ENCODE results near the gene TUBA4A. TPM values are rescaled to one million over a fixed set of nuclear protein-coding genes. Genes with fewer than 3 reads are reported as not detected.

TUBA4A gene
- total RNA-seq, 4 donors from 2014 or later = 49.5 to 137 (median 129) TPM

DNA sequence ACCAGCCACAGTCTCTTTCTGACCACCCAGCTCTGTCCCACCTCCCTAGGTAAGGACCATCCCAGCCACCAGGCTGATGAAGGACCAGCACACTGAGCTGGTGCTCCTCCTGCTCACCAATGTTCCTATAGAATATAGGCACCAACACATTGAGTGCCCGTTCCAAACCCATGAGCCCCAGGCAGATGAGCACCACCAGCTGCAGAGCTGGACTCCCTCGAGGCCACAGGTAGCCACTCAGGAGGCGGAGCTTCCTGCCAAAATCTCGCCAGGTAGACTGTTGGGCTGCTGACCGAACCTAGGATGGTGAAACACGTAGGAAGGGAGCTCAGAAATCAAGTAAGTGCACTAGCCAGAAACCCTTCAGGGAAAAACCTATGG is 37.2 kb downstream of the TUBA4A start:
- no peaks in the 10 kb centered on the region for H3K9me3 ChIP-seq

DNA sequence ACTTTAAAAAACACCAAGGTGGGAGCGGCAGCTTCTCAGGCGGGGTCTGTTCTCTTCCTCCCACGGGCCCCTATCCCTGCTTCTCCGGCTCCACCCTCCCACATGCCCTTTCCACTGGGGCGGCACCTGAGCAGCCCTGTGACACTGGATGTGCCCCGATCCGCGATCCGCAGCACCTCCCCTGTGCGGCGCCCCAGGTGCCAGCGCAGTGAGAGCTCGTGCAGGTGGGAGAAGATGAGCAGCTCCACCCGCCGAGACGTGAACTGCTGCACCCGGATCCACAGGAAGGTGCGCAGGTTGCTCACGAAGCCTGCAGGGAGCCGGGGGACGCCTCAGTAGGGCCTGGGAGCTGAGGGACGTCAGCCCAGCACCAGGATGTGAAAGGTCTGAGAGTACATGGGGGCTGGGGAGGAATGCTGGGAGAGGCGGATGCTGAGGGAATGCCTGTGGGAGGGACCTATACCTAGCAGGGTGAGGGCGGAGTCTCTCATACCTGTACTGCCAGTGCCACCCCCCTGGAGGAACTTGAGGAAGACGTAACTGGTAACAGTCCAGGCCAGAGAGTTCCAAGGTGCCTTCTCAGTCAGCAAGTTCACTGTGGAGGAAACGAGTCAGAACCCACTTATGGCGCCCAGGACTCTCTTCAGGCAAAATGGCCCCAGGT is 37.7 kb downstream of the TUBA4A start:
- no peaks in the 10 kb centered on the region for H3K27me3 ChIP-seq
- no peak overlapping the region for H3K27ac ChIP-seq
- no peak overlapping the region for H3K4me3 ChIP-seq
- peaks cover 0 to 25% (median 0%) of the 10 kb centered on the region in 3 donors for H3K36me3 ChIP-seq
- TF ChIP-seq, protein P1, sequence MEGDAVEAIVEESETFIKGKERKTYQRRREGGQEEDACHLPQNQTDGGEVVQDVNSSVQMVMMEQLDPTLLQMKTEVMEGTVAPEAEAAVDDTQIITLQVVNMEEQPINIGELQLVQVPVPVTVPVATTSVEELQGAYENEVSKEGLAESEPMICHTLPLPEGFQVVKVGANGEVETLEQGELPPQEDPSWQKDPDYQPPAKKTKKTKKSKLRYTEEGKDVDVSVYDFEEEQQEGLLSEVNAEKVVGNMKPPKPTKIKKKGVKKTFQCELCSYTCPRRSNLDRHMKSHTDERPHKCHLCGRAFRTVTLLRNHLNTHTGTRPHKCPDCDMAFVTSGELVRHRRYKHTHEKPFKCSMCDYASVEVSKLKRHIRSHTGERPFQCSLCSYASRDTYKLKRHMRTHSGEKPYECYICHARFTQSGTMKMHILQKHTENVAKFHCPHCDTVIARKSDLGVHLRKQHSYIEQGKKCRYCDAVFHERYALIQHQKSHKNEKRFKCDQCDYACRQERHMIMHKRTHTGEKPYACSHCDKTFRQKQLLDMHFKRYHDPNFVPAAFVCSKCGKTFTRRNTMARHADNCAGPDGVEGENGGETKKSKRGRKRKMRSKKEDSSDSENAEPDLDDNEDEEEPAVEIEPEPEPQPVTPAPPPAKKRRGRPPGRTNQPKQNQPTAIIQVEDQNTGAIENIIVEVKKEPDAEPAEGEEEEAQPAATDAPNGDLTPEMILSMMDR (IDR thresholded peaks at IDR 0.05) = no peak
- no peak for TF ChIP-seq POLR2A (IDR thresholded peaks at IDR 0.05)
- H3K4me1 ChIP-seq = peaks cover 4 to 32% (median 10%) of the 10 kb centered on the region in 4 donors
- H3K9me3 ChIP-seq = no peaks in the 10 kb centered on the region
- no peak for DNase-seq

More for the DNA sequence above, 37.2 kb downstream of the TUBA4A start:
- DNase-seq = no peak
- peaks cover 0 to 32% (median 10%) of the 10 kb centered on the region in 4 donors for H3K4me1 ChIP-seq
- no peaks in the 10 kb centered on the region for H3K27me3 ChIP-seq
- no peak overlapping the region for H3K4me3 ChIP-seq
- no peak overlapping the region for H3K27ac ChIP-seq
- TF ChIP-seq POLR2A (IDR thresholded peaks at IDR 0.05) = no peak
- TF ChIP-seq, protein P1 (IDR thresholded peaks at IDR 0.05) = no peak
- H3K36me3 ChIP-seq = peaks cover 0 to 31% (median 0%) of the 10 kb centered on the region in 3 donors

DNA sequence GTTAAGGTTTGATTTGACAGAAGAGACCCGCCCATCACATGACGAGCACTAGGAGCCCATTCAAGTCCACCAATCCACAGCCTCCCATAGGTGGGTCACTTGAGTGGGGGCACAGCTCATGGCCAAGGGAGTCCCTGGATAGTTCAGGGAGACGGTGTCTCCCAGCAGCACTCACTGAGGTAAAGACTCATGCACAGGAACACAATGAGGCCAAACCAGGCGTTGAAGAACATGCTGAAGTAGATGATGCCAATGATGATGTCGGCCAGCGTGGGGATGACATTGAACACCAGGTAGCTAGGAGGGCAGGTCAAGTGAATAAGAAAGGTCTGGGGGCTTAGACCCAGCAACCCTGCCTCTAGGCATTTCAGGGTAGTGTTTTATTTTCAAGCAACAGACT is 38.9 kb downstream of the TUBA4A start:
- TF ChIP-seq, protein P1 (IDR thresholded peaks at IDR 0.05) = no peak
- TF ChIP-seq POLR2A (IDR thresholded peaks at IDR 0.05) = no peak
- Histone ChIP-seq H3K4me1 (peaks cover 5 to 27% (median 10%) of the 10 kb centered on the region in 4 donors), H3K36me3 (peaks cover 0 to 19% (median 0%) of the 10 kb centered on the region in 3 donors), H3K4me3 (no peak overlapping the region), H3K9me3 (no peaks in the 10 kb centered on the region), H3K27ac (no peak overlapping the region), H3K27me3 (no peaks in the 10 kb centered on the region)
- DNase-seq = no peak

DNA sequence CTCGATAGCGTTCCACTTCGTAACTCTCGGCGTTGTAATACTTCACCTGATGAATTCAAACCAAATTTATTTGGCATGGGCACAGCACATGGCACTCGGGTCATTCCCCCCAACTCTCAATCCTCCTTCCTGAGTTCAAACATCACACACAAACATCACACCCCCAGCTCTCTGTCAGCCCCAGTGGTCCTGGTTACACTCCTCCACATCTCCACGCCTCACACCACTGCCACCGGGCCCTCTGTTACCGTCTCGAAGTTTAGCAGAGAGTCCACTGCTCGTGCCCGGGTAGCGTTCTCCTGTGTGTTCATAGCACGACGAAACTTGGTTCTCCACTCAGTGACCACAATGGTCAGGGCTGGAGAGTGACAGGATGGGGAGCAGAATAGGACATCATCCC is 39.6 kb downstream of the TUBA4A start:
- Histone ChIP-seq H3K27me3 (no peaks in the 10 kb centered on the region), H3K4me3 (no peak overlapping the region), H3K4me1 (peaks cover 5 to 20% (median 9%) of the 10 kb centered on the region in 4 donors), H3K9me3 (no peaks in the 10 kb centered on the region), H3K36me3 (peaks cover 0 to 22% (median 0%) of the 10 kb centered on the region in 3 donors), H3K27ac (no peak overlapping the region)
- TF ChIP-seq, protein P1 (IDR thresholded peaks at IDR 0.05) = no peak
- no peak for TF ChIP-seq POLR2A (IDR thresholded peaks at IDR 0.05)
- peak in 1 of 3 donors; percentile 17 for DNase-seq

DNA sequence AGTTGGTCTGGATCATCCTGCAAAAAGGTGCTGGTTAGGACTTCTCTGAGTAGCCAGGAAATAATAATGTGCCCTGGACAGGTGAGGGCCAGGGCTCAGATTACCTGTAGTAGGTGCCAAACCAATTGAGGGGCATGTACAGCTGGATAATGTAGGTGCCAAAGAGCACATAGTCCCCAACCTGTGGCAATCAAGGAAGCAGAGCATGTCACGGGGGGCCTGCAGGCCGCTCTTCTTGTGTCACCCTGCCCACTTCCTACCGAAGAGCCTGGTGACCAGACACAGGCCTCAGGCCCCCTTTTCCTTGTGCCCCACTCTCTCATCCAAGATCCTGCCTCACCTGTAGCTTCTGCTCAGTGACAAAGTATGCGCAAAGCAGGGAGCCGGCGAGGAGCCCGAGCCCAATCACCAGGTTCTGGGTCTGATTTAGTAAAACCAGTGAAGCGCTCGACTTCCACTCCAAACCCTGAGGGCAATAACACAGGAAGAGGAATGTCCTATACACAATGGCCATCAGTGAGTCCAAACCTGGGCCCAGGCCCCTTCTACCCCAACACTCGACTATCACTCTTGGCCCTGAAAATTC is 40.1 kb downstream of the TUBA4A start:
- Histone ChIP-seq H3K27me3 (no peaks in the 10 kb centered on the region), H3K27ac (no peak overlapping the region), H3K36me3 (peaks cover 0 to 26% (median 0%) of the 10 kb centered on the region in 3 donors), H3K9me3 (no peaks in the 10 kb centered on the region), H3K4me1 (peaks cover 5 to 21% (median 7%) of the 10 kb centered on the region in 4 donors), H3K4me3 (no peak overlapping the region)
- TF ChIP-seq, protein P1 (IDR thresholded peaks at IDR 0.05) = no peak
- TF ChIP-seq POLR2A (IDR thresholded peaks at IDR 0.05) = no peak
- peak in 1 of 3 donors; percentile 37 for DNase-seq
